H9 (cell line): ENCODE measurements around the gene P3H2. TPM values are rescaled to one million over a fixed set of nuclear protein-coding genes. Genes with fewer than 3 reads are reported as not detected.
A peak's percentile ranks its signal among the peaks of the same experiment; 100 is the strongest.

Source experiments
- DNase-seq: peaks from one replicate; pipeline ENCODE4 v3.0.0-alpha.2; 2017
- H2AFZ ChIP-seq: one replicate; pipeline ENCODE4 v1.6.1; 2013; ENCODE audit warnings: mild to moderate bottlenecking, low read length, control low read depth, moderate library complexity
- H2AK5ac ChIP-seq: 2 replicates; pipeline ENCODE4 v1.6.1; 2013; ENCODE audit warnings: low read length, control low read depth, mixed read lengths; ENCODE audit not compliant: insufficient read length
- H2BK120ac ChIP-seq: one replicate; pipeline ENCODE4 v1.6.1; 2013; ENCODE audit warnings: low read depth, mild to moderate bottlenecking, low read length, control low read depth, inconsistent platforms; ENCODE audit not compliant: poor library complexity, severe bottlenecking
- H2BK12ac ChIP-seq: 2 replicates; pipeline ENCODE4 v1.6.1; 2013; ENCODE audit warnings: low read length, control low read depth, mixed read lengths, low read depth; ENCODE audit not compliant: insufficient read length
- H2BK15ac ChIP-seq: 2 replicates; pipeline ENCODE4 v1.6.1; 2013; ENCODE audit warnings: low read depth, low read length, control low read depth
- H2BK20ac ChIP-seq: one replicate; pipeline ENCODE4 v1.6.1; 2013; ENCODE audit warnings: low read depth, mild to moderate bottlenecking, low read length, control low read depth, inconsistent platforms; ENCODE audit not compliant: poor library complexity, severe bottlenecking
- H2BK5ac ChIP-seq: 2 replicates; pipeline ENCODE4 v1.6.1; 2013; ENCODE audit warnings: low read length, control low read depth, mixed read lengths; ENCODE audit not compliant: insufficient read length
- H3K14ac ChIP-seq: 2 replicates; pipeline ENCODE4 v1.6.1; 2013; ENCODE audit warnings: low read length, control low read depth; ENCODE audit not compliant: insufficient read depth
- H3K18ac ChIP-seq: 2 replicates; pipeline ENCODE4 v1.6.1; 2013; ENCODE audit warnings: low read depth, mild to moderate bottlenecking, mixed read lengths, low read length, control low read depth; ENCODE audit not compliant: insufficient read length
- H3K23ac ChIP-seq: 2 replicates; pipeline ENCODE4 v1.6.1; 2013; ENCODE audit warnings: low read length, control low read depth, mixed read lengths, low read depth; ENCODE audit not compliant: insufficient read length
- H3K23me2 ChIP-seq: 2 replicates; pipeline ENCODE4 v1.6.1; 2013; ENCODE audit warnings: low read depth, mild to moderate bottlenecking, mixed read lengths, low read length, control low read depth; ENCODE audit not compliant: insufficient read length, poor library complexity, severe bottlenecking
- H3K27ac ChIP-seq: 2 replicates; pipeline ENCODE4 v1.5.1; 2013; ENCODE audit warnings: low read length, control low read depth, mixed read lengths, low read depth; ENCODE audit not compliant: insufficient read length
- H3K27me3 ChIP-seq: 2 replicates; pipeline ENCODE4 v1.6.1; 2013; ENCODE audit warnings: low read length, control low read depth, inconsistent platforms; ENCODE audit not compliant: insufficient read depth
- H3K4ac ChIP-seq: 2 replicates; pipeline ENCODE4 v1.6.1; 2013; ENCODE audit warnings: low read depth, mild to moderate bottlenecking, control low read depth, inconsistent platforms, low read length, moderate library complexity
- H3K4me1 ChIP-seq: 2 replicates; pipeline ENCODE4 v1.6.1; 2013; ENCODE audit warnings: low read length, control low read depth, inconsistent platforms; ENCODE audit not compliant: insufficient read depth
- H3K4me2 ChIP-seq: 2 replicates; pipeline ENCODE4 v1.6.1; 2013; ENCODE audit warnings: low read length, control low read depth, mixed read lengths; ENCODE audit not compliant: insufficient read length, insufficient read depth
- H3K56ac ChIP-seq: 2 replicates; pipeline ENCODE4 v1.6.1; 2013; ENCODE audit warnings: low read depth, mild to moderate bottlenecking, mixed read lengths, low read length, control low read depth; ENCODE audit not compliant: insufficient read length
- H3K79me1 ChIP-seq: 2 replicates; pipeline ENCODE4 v1.6.1; 2013; ENCODE audit warnings: low read depth, mild to moderate bottlenecking, moderate library complexity, low read length, control low read depth, inconsistent platforms; ENCODE audit not compliant: insufficient read depth, poor library complexity, severe bottlenecking
- H3K79me2 ChIP-seq: 2 replicates; pipeline ENCODE4 v1.6.1; 2013; ENCODE audit warnings: low read length, control low read depth, inconsistent platforms; ENCODE audit not compliant: insufficient read depth
- H3K9ac ChIP-seq: 2 replicates; pipeline ENCODE4 v1.6.1; 2013; ENCODE audit warnings: low read length, control low read depth, mixed read lengths; ENCODE audit not compliant: insufficient read length; ENCODE audit errors: extremely low read depth
- H3K9me3 ChIP-seq: one replicate; pipeline ENCODE4 v1.6.1; 2013; ENCODE audit warnings: low read depth, low read length, inconsistent platforms; ENCODE audit not compliant: control insufficient read depth
- H3T11ph ChIP-seq: one replicate; pipeline ENCODE4 v1.6.1; 2013; ENCODE audit warnings: mild to moderate bottlenecking, low read length, control low read depth, inconsistent platforms
- H4K20me1 ChIP-seq: one replicate; pipeline ENCODE4 v1.6.1; 2013; ENCODE audit not compliant: control insufficient read depth, insufficient read length, insufficient read depth
- H4K5ac ChIP-seq: 2 replicates; pipeline ENCODE4 v1.6.1; 2013; ENCODE audit warnings: low read depth, mild to moderate bottlenecking, mixed read lengths, low read length, control low read depth; ENCODE audit not compliant: insufficient read length
- H4K8ac ChIP-seq: replicated peaks from 2 replicates; pipeline ENCODE4 v1.6.1; 2013; ENCODE audit warnings: low read length, control low read depth, mixed read lengths, low read depth; ENCODE audit not compliant: insufficient read length
- H4K91ac ChIP-seq: 2 replicates; pipeline ENCODE4 v1.6.1; 2013; ENCODE audit warnings: low read depth, mild to moderate bottlenecking, moderate library complexity, mixed read lengths, low read length, control low read depth; ENCODE audit not compliant: insufficient read length
- H3K27ac Mint-ChIP-seq, 3 experiments: 2 replicates in 2 of 3; 3 replicates in 1 of 3; pipeline ENCODE4 v1.8.0; 2020 to 2021; ENCODE audit warnings: mixed read lengths in 3 of 3, mild to moderate bottlenecking in 1 of 3, moderate library complexity in 1 of 3
- H3K27me3 Mint-ChIP-seq: 2 replicates; pipeline ENCODE4 v1.8.0; 2021; ENCODE audit warnings: low read depth, mild to moderate bottlenecking, moderate library complexity, mixed read lengths
- H3K36me3 Mint-ChIP-seq, 3 experiments: 2 replicates in 2 of 3; 3 replicates in 1 of 3; pipeline ENCODE4 v1.8.0; 2020 to 2021; ENCODE audit warnings: low read depth in 3 of 3, mixed read lengths in 3 of 3; ENCODE audit not compliant: insufficient read depth in 1 of 3
- H3K4me1 Mint-ChIP-seq, 2 experiments: 2 replicates each; pipeline ENCODE4 v1.8.0; 2020; ENCODE audit warnings: mixed read lengths in 2 of 2
- H3K4me3 Mint-ChIP-seq, 2 experiments: 2 replicates in 1 of 2; 3 replicates in 1 of 2; pipeline ENCODE4 v1.8.0; 2020 to 2021; ENCODE audit warnings: mild to moderate bottlenecking in 2 of 2, mixed read lengths in 2 of 2, moderate library complexity in 1 of 2
- H3K9me3 Mint-ChIP-seq, 2 experiments: 2 replicates in 1 of 2; 3 replicates in 1 of 2; pipeline ENCODE4 v1.8.0; 2020; ENCODE audit warnings: mild to moderate bottlenecking in 2 of 2, mixed read lengths in 2 of 2, moderate library complexity in 1 of 2
- CTCF ChIP-seq: fragments of 200-600 bp; sonication (generic); conservative IDR thresholded peaks from 3 replicates; pipeline ENCODE4 v1.8.0; 2021; ENCODE audit warnings: antibody characterized with exemption, mild to moderate bottlenecking
- WGBS: extraction: QIAGEN DNeasy Blood & Tissue Kit; methylation state at CpG from one replicate; pipeline ENCODE4 v1.1.7; 2013; ENCODE audit warnings: missing lambda C conversion rate, low lambda C conversion rate, mixed read lengths; ENCODE audit not compliant: insufficient read length; ENCODE audit errors: extremely low coverage; 5-methylcytosine and 5-hydroxymethylcytosine counted together
- total RNA-seq: library from RNA; stranded (reverse); gene quantifications from 2 replicates; pipeline ENCODE4 v1.2.1, GENCODE V29; 2021

P3H2 gene
- total RNA-seq, 1 experiment from 2014 or later, result 41.5 TPM

GRCh38 chr3:190042558-190042957, 78.1 kb downstream of the P3H2 start:
- H3K79me2 ChIP-seq, result no peaks in the 10 kb centered on the region
- no peak overlapping the region for H3K14ac ChIP-seq
- WGBS, result no CpG with 5 or more reads among the region's 2 CpGs

More at GRCh38 chr3:190042558-190042957, 78.1 kb downstream of the P3H2 start:
- H4K91ac ChIP-seq, result no peak overlapping the region
- no peak overlapping the region for H3K4ac ChIP-seq
- H3K4me1 Mint-ChIP-seq, result peaks cover 67 to 73% of the 10 kb centered on the region in 2 experiments
- no peak overlapping the region for H4K8ac ChIP-seq
- H4K20me1 ChIP-seq, result no peaks in the 10 kb centered on the region
- H2BK120ac ChIP-seq, result no peak overlapping the region
- H2BK5ac ChIP-seq, result no peak overlapping the region
- no peaks in the 10 kb centered on the region for H3K27me3 Mint-ChIP-seq
- H3K27ac Mint-ChIP-seq, result peak overlapping the region; percentile 49 to 99 (median 96); a peak in 6 of 7 replicates
- no peak overlapping the region for H3K23ac ChIP-seq
- H3K27ac ChIP-seq, result no peak overlapping the region
- H3K56ac ChIP-seq, result no peak overlapping the region
- H3K9me3 Mint-ChIP-seq, result no peaks in the 10 kb centered on the region; a peak in 1 of 5 replicates
- H3K9ac ChIP-seq, result no peak overlapping the region
- H3K27me3 ChIP-seq, result no peaks in the 10 kb centered on the region
- no peaks in the 10 kb centered on the region for H3K23me2 ChIP-seq
- no peak overlapping the region for H2BK20ac ChIP-seq
- no peak for TF ChIP-seq CTCF
- no peaks in the 10 kb centered on the region for H3K79me1 ChIP-seq
- H3K36me3 Mint-ChIP-seq, result peaks cover 2 to 7% (median 2%) of the 10 kb centered on the region in 3 experiments; a peak in 4 of 7 replicates
- no peak overlapping the region for H3K4me2 ChIP-seq
- no peak overlapping the region for H2AK5ac ChIP-seq
- H2BK12ac ChIP-seq, result no peak overlapping the region
- no peaks in the 10 kb centered on the region for H3K9me3 ChIP-seq
- no peak overlapping the region for H3K18ac ChIP-seq
- no peak for DNase-seq
- no peak overlapping the region for H3K4me3 Mint-ChIP-seq
- H3K4me1 ChIP-seq, result peaks cover 11% of the 10 kb centered on the region
- no peak overlapping the region for H4K5ac ChIP-seq
- H3T11ph ChIP-seq, result no peak overlapping the region
- H2AFZ ChIP-seq, result no peak overlapping the region
- no peak overlapping the region for H2BK15ac ChIP-seq
